Endothelial cell of umbilical vein (primary cell): ENCODE results near the gene RAI1. TPM values are rescaled to one million over a fixed set of nuclear protein-coding genes. Genes with fewer than 3 reads are reported as not detected.

Experiments used
- BruUV-seq: library from RNA; stranded (reverse); fragments of 400-500 nt; replicated peaks from 2 replicates; lab custom pipeline; 2021; lab: Mats Ljungman, UMichigan
- CTCF ChIA-PET: fragments of 300-600, 350-600 bp; sonication (Branson Sonifier 250); formaldehyde crosslinking; loops from one replicate; lab custom pipeline; 2021; ENCODE audit warnings: antibody characterized with exemption, inconsistent platforms; lab: Charles Lee
- POLR2A ChIA-PET: fragments of 300-600, 350-600 bp; sonication (Branson Sonifier 250); formaldehyde crosslinking; loops from one replicate; lab custom pipeline; 2021; ENCODE audit warnings: antibody characterized with exemption, inconsistent platforms; lab: Charles Lee
- DNase-seq: peaks from one replicate; pipeline ENCODE4 v3.0.0-alpha.2; 2011; ENCODE audit warnings: low read depth, low spot score
- FAIRE-seq: peaks from 2 replicates; lab custom pipeline; 2011; peaks lifted over from hg19 to GRCh38; lab: Jason Lieb, UNC
- H2AFZ ChIP-seq: 2 replicates; pipeline ENCODE4 v1.6.0; 2012; ENCODE audit warnings: low read depth, low read length, control low read depth, inconsistent platforms
- H3K27ac ChIP-seq: 2 replicates; pipeline ENCODE4 v1.5.1; 2011; ENCODE audit warnings: low read depth, mild to moderate bottlenecking, control low read depth, low read length, moderate library complexity; ENCODE audit not compliant: insufficient read depth
- H3K27me3 ChIP-seq, 2 experiments: 2 replicates each; pipeline versions ENCODE4 v1.6.0 to v1.6.1; 2011; ENCODE audit warnings: low read length in 2 of 2, mixed read lengths in 1 of 2; ENCODE audit not compliant: control insufficient read depth in 2 of 2, insufficient read depth in 2 of 2
- H3K36me3 ChIP-seq, 2 experiments: 2 replicates in 1 of 2; 3 replicates in 1 of 2; pipeline ENCODE4 v1.5.1; 2011; ENCODE audit warnings: low read length in 2 of 2, mild to moderate bottlenecking in 1 of 2, moderate library complexity in 1 of 2; ENCODE audit not compliant: control insufficient read depth in 2 of 2, insufficient read depth in 2 of 2; ENCODE audit errors: extremely low read depth in 1 of 2
- H3K4me1 ChIP-seq: 3 replicates; pipeline ENCODE4 v1.5.1; 2011; ENCODE audit warnings: mild to moderate bottlenecking, low read length; ENCODE audit not compliant: control insufficient read depth, insufficient read depth; ENCODE audit errors: extremely low read depth
- H3K4me2 ChIP-seq: 2 replicates; pipeline ENCODE4 v1.6.1; 2011; ENCODE audit warnings: low read length, control low read depth, mixed read lengths; ENCODE audit not compliant: insufficient read depth
- H3K4me3 ChIP-seq, 3 experiments: fragments of 200-600 bp in 1 of 3; sonication (generic), shearing (Covaris generic) in 1 of 3; replicated peaks in 1 of 3; 2 replicates each; pipeline ENCODE4 v1.5.1; 2011 to 2016; ENCODE audit warnings: control low read depth in 3 of 3, low read length in 3 of 3, mild to moderate bottlenecking in 2 of 3, inconsistent platforms in 1 of 3, low read depth in 1 of 3, moderate library complexity in 1 of 3; ENCODE audit not compliant: insufficient read depth in 1 of 3
- H3K79me2 ChIP-seq: 2 replicates; pipeline ENCODE4 v1.6.0; 2012; ENCODE audit warnings: low read length, inconsistent platforms; ENCODE audit not compliant: control insufficient read depth, insufficient read depth
- H3K9ac ChIP-seq: replicated peaks from 2 replicates; pipeline ENCODE3; 2011; ENCODE audit warnings: low read length, control low read depth; ENCODE audit not compliant: insufficient read depth; ENCODE audit errors: extremely low read depth
- H3K9me1 ChIP-seq: replicated peaks from 3 replicates; pipeline ENCODE4 v1.6.0; 2011; ENCODE audit warnings: mild to moderate bottlenecking, low read length; ENCODE audit not compliant: control insufficient read depth, insufficient read depth; ENCODE audit errors: extremely low read depth
- H3K9me3 ChIP-seq: replicated peaks from 2 replicates; pipeline ENCODE4 v1.5.1; 2012; ENCODE audit warnings: low read length, inconsistent platforms; ENCODE audit not compliant: control insufficient read depth, insufficient read depth
- H4K20me1 ChIP-seq: replicated peaks from 2 replicates; pipeline ENCODE3; 2011; ENCODE audit warnings: mild to moderate bottlenecking, low read length; ENCODE audit not compliant: control insufficient read depth, insufficient read depth; ENCODE audit errors: extremely low read depth
- CTCF ChIP-seq, 2 donors: IDR thresholded peaks; 1 replicate in 1 of 2; 2 replicates in 1 of 2; pipeline ENCODE4 v1.5.1; 2011; ENCODE audit warnings: low read length in 2 of 2, mild to moderate bottlenecking in 2 of 2, moderate library complexity in 2 of 2, control low read depth in 1 of 2, inconsistent platforms in 1 of 2, low read depth in 1 of 2; ENCODE audit not compliant: insufficient read depth in 1 of 2; ENCODE audit errors: extremely low read depth in 1 of 2
- EZH2 ChIP-seq: IDR thresholded peaks from 2 replicates; pipeline ENCODE4 v1.6.1; 2012; ENCODE audit warnings: borderline replicate concordance, low read depth, mild to moderate bottlenecking, moderate library complexity, low read length, inconsistent platforms; ENCODE audit not compliant: severe bottlenecking
- FOS ChIP-seq: IDR thresholded peaks from 2 replicates; pipeline ENCODE4 v1.6.1; 2011; ENCODE audit warnings: mild to moderate bottlenecking, low read length, moderate library complexity, borderline replicate concordance; ENCODE audit not compliant: insufficient read depth
- MAX ChIP-seq: IDR thresholded peaks from 2 replicates; pipeline ENCODE4 v1.6.1; 2011; ENCODE audit not compliant: insufficient read depth, insufficient read length
- POLR2A ChIP-seq: IDR thresholded peaks from 2 replicates; pipeline ENCODE4 v1.6.1; 2012; ENCODE audit warnings: low read depth, mild to moderate bottlenecking, control low read depth, low read length
- dilution Hi-C: fragments of 300-500 bp; cut with MboI; formaldehyde crosslinking; loops from one replicate; pipeline ENCODE4 v1.15.0; 2019; ENCODE audit warnings: low sequenced_read_pairs; ENCODE audit not compliant: extremely low pct_ligation_motif_present
- intact Hi-C: fragments of 100-400 bp; cut with micrococcal nuclease; formaldehyde crosslinking; loops from one replicate; pipeline ENCODE4 v1.10.0; 2022
- polyA plus RNA-seq, 4 experiments: library from polyadenylated mRNA; depleted of rRNA in 3 of 4; stranded (reverse) in 3 of 4; unstranded in 1 of 4; fragments of >200 nt; gene quantifications; 2 replicates each; pipeline versions ENCODE4 v1.2.1 to v1.2.3, GENCODE V29; 2011 to 2012; ENCODE audit warnings: missing spikeins in 1 of 4
- total RNA-seq: library from RNA; stranded (reverse); gene quantifications from 2 replicates; pipeline ENCODE4 v1.2.3, GENCODE V29; 2021

RAI1 gene
- total and polyA plus RNA-seq, 2 donors (not counting 3 experiments of a cell fraction or from before 2014, with no cell fraction given) = 7.8 to 43.3 TPM

- Histone ChIP-seq H3K9me3 (no peaks in the 10 kb centered on the region), H3K36me3 (peaks cover 0 to 4% of the 10 kb centered on the region in 2 experiments), H3K9ac (no peak overlapping the region), H3K4me1 (peaks cover 20% of the 10 kb centered on the region), H2AFZ (no peak overlapping the region), H3K9me1 (no peaks in the 10 kb centered on the region), H4K20me1 (no peaks in the 10 kb centered on the region), H3K27me3 (no peaks in the 10 kb centered on the region), H3K27ac (no peak overlapping the region), H3K4me3 (no peak overlapping the region), H3K79me2 (no peaks in the 10 kb centered on the region), H3K4me2 (no peak overlapping the region)
- DNase-seq (no peak), FAIRE-seq (no peak)
- intact Hi-C loops = no loop called here
- dilution Hi-C loops = no loop called here
- TF ChIP-seq POLR2A (no peak), FOS (no peak), MAX (no peak)
- no TSS peak for BruUV-seq
- ChIA-PET CTCF (no interaction called here), POLR2A (no interaction called here)
Measured at GRCh38 chr17:17844500-17844899, 163.2 kb downstream of the RAI1 start.

- CTCF ChIA-PET = interaction anchor here (1.4 kb wide), 1 partner anchor 9 kb away, joined by 4 read pairs; the partner anchor contains the start of gene SREBF1
- Histone ChIP-seq H4K20me1 (no peaks in the 10 kb centered on the region), H3K79me2 (no peaks in the 10 kb centered on the region), H3K36me3 (peaks cover 0 to 4% of the 10 kb centered on the region in 2 experiments), H3K4me1 (peaks cover 20% of the 10 kb centered on the region), H3K4me3 (no peak overlapping the region), H2AFZ (no peak overlapping the region), H3K9me1 (no peaks in the 10 kb centered on the region), H3K27ac (no peak overlapping the region), H3K27me3 (no peaks in the 10 kb centered on the region), H3K9ac (no peak overlapping the region), H3K9me3 (no peaks in the 10 kb centered on the region), H3K4me2 (no peak overlapping the region)
- DNase-seq (no peak), FAIRE-seq (no peak)
- dilution Hi-C loops (no loop called here), intact Hi-C loops (no loop called here)
- no TSS peak for BruUV-seq
- no peak for TF ChIP-seq CTCF (IDR thresholded peaks at IDR 0.05; ENCODE audit: extremely low read depth in 1 of 2, insufficient read depth in 1 of 2, low read depth in 1 of 2, low read length in 2 of 2)
- no peak for TF ChIP-seq EZH2
- no peak for TF ChIP-seq MAX
- POLR2A ChIA-PET = interaction anchor here (0.6 kb wide), 1 partner anchor 17 kb away, joined by 4 read pairs; no protein-coding TSS in a partner anchor
Measured at GRCh38 chr17:17845046-17845775, 164.0 kb downstream of the RAI1 start.
